K562 (cell line): ENCODE measurements around the gene KBTBD3. TPM values are rescaled to one million over a fixed set of nuclear protein-coding genes. Genes with fewer than 3 reads are reported as not detected.

ENCODE experiments used
- CLOCK ChIP-seq: fragments of 250-450 bp; sonication (Bioruptor Pico); IDR thresholded peaks from 2 replicates; pipeline ENCODE4 v1.4.0; 2020; ENCODE audit warnings: mild to moderate bottlenecking, moderate library complexity, borderline replicate concordance
- DIDO1 ChIP-seq: fragments of 450-650 bp; IDR thresholded peaks from 2 replicates; pipeline ENCODE4 v1.6.1; 2016; ENCODE audit warnings: low read depth, missing biosample characterization, missing genetic modification characterization
- E2F6 ChIP-seq, 2 experiments: IDR thresholded peaks; 2 replicates each; pipeline ENCODE4 v1.6.1; 2011; ENCODE audit warnings: borderline replicate concordance in 1 of 2, control low read depth in 1 of 2, low read depth in 1 of 2, low read length in 1 of 2, mild to moderate bottlenecking in 1 of 2, mixed read lengths in 1 of 2, moderate library complexity in 1 of 2; ENCODE audit not compliant: insufficient read depth in 1 of 2, insufficient read length in 1 of 2, poor library complexity in 1 of 2, severe bottlenecking in 1 of 2; ENCODE audit errors: extremely low read depth in 1 of 2
- FOS ChIP-seq: IDR thresholded peaks from 3 replicates; pipeline ENCODE4 v1.6.1; 2011; ENCODE audit not compliant: insufficient read length; ENCODE audit errors: extremely low read depth
- GABPB1 ChIP-seq: sonication (generic); formaldehyde crosslinking; IDR thresholded peaks from 2 replicates; pipeline ENCODE4 v1.8.0; 2022; ENCODE audit warnings: mild to moderate bottlenecking, missing genetic modification reagents
- ILK ChIP-seq: fragments of 450-650 bp; IDR thresholded peaks from 2 replicates; pipeline ENCODE4 v1.6.1; 2016; ENCODE audit warnings: missing genetic modification characterization, low read depth, mild to moderate bottlenecking, missing compliant biosample characterization, moderate library complexity, borderline replicate concordance
- NFXL1 ChIP-seq: fragments of 450-650 bp; formaldehyde crosslinking; IDR thresholded peaks from 2 replicates; pipeline ENCODE4 v1.4.0; 2021; ENCODE audit warnings: mild to moderate bottlenecking
- PCBP2 ChIP-seq: fragments of 200-400 bp; formaldehyde crosslinking; IDR thresholded peaks from 2 replicates; pipeline ENCODE4 v1.6.1; 2018; ENCODE audit warnings: low read length, low read depth, mild to moderate bottlenecking, moderate library complexity; ENCODE audit not compliant: poor library complexity, severe bottlenecking
- POU5F1 ChIP-seq: fragments of 150-350 bp; IDR thresholded peaks from 2 replicates; pipeline ENCODE4 v1.6.1; 2014; ENCODE audit warnings: borderline replicate concordance, low read length, low read depth, mild to moderate bottlenecking; ENCODE audit not compliant: partially characterized antibody
- RBM25 ChIP-seq: fragments of 200-400 bp; formaldehyde crosslinking; IDR thresholded peaks from 2 replicates; pipeline ENCODE4 v1.6.1; 2018; ENCODE audit warnings: low read length, low read depth, moderate library complexity; ENCODE audit not compliant: severe bottlenecking
- SP1 ChIP-seq: sonication (generic); formaldehyde crosslinking; IDR thresholded peaks from 2 replicates; pipeline ENCODE4 v1.8.1; 2022; ENCODE audit warnings: mild to moderate bottlenecking, missing genetic modification reagents
- TFAP4 ChIP-seq: sonication (generic); formaldehyde crosslinking; IDR thresholded peaks from 2 replicates; pipeline ENCODE4 v1.8.0; 2022; ENCODE audit warnings: missing genetic modification reagents, mild to moderate bottlenecking, moderate library complexity, borderline replicate concordance
- TRIM24 ChIP-seq, 2 experiments: fragments of 450-650 bp; IDR thresholded peaks; 2 replicates each; pipeline ENCODE4 v1.6.1; 2016
- USF1 ChIP-seq: sonication (generic); formaldehyde crosslinking; IDR thresholded peaks from 2 replicates; pipeline ENCODE4 v1.9.0; 2022; ENCODE audit warnings: mild to moderate bottlenecking, missing genetic modification reagents
- ZBTB2 ChIP-seq: fragments of 450-650 bp; IDR thresholded peaks from 2 replicates; pipeline ENCODE4 v1.6.1; 2016; ENCODE audit warnings: antibody characterized with exemption
- ZNF282 ChIP-seq: sonication (generic); formaldehyde crosslinking; IDR thresholded peaks from 2 replicates; pipeline ENCODE4 v1.8.1; 2023; ENCODE audit warnings: missing genetic modification reagents
- ZNF511 ChIP-seq: sonication (generic); formaldehyde crosslinking; IDR thresholded peaks from 2 replicates; pipeline ENCODE4 v1.8.0; 2022; ENCODE audit warnings: mild to moderate bottlenecking, missing genetic modification reagents
- ZNF696 ChIP-seq: fragments of 250-450 bp; sonication (Bioruptor Pico); conservative IDR thresholded peaks from 2 replicates; pipeline ENCODE4 v1.4.0; 2020; ENCODE audit warnings: mild to moderate bottlenecking, moderate library complexity
- polyA plus RNA-seq, 8 experiments: library from polyadenylated mRNA; depleted of rRNA in 4 of 8; stranded (reverse) in 5 of 8; unstranded in 3 of 8; fragments of >200 nt; fragmentation: Nextera tagmentation in 2 of 8; fragmentation: Illumina TruSeq in 1 of 8; extraction: Ambion mirVana in 2 of 8; extraction: Trizol in 1 of 8; gene quantifications; 2 replicates each; pipeline versions ENCODE4 v1.2.1 to v1.2.3, GENCODE V29; 2011 to 2014; ENCODE audit warnings: inconsistent platforms in 1 of 8, missing spikeins in 1 of 8
- total RNA-seq, 7 experiments: library from RNA; depleted of rRNA in 6 of 7; stranded (reverse); fragments of >200 nt in 6 of 7; fragmentation: Illumina TruSeq in 2 of 7; extraction: Trizol in 2 of 7; gene quantifications; 2 replicates each; pipeline versions ENCODE4 v1.2.1 to v1.2.3, GENCODE V29; 2011 to 2021; ENCODE audit warnings: low replicate concordance in 1 of 7

The KBTBD3 gene
- total and polyA plus RNA-seq, 9 of the 15 experiments (the other 6 are each of a cell fraction or from before 2014, with no cell fraction given) = 4.2 to 31.2 (median 6.4) TPM

- TF ChIP-seq E2F6 (IDR thresholded peaks at IDR 0.05; ENCODE audit: borderline replicate concordance in 1 of 2, extremely low read depth in 1 of 2, insufficient read depth in 1 of 2, insufficient read length in 1 of 2, low read depth in 1 of 2, low read length in 1 of 2, poor library complexity in 1 of 2, severe bottlenecking in 1 of 2) (no peak), GABPB1 (peak; percentile 95), TRIM24 (IDR thresholded peaks at IDR 0.05) (no peak), ZBTB2 (no peak), POU5F1 (no peak), SP1 (CRISPR knock-in tag) (peak; percentile 95), ILK (tag) (no peak), USF1 (CRISPR knock-in tag) (peak; percentile 66), FOS (peak; percentile 93), ZNF511 (CRISPR knock-in tag) (peak; percentile 68; the same call in 1 of the 2 replicates), PCBP2 (no peak), CLOCK (no peak), NFXL1 (CRISPR knock-in tag) (no peak), DIDO1 (tag) (peak; percentile 63; the same call in 1 of the 2 replicates), TFAP4 (CRISPR knock-in tag) (peak; percentile 71), RBM25 (peak; percentile 88), ZNF696 (no peak), ZNF282 (CRISPR knock-in tag) (no peak)
Observed at GRCh38 chr11:106021967-106022794, 55.0 kb downstream of the KBTBD3 start, which contains the start of gene MSANTD4 (continued).
